ENCODE data around the gene RASGEF1B. TPM values are rescaled to one million over a fixed set of nuclear protein-coding genes. Genes with fewer than 3 reads are reported as not detected.

RASGEF1B gene
- total and polyA plus RNA-seq, 2 donors (not counting 3 experiments of a cell fraction or from before 2014, with no cell fraction given) = not detected

DNA sequence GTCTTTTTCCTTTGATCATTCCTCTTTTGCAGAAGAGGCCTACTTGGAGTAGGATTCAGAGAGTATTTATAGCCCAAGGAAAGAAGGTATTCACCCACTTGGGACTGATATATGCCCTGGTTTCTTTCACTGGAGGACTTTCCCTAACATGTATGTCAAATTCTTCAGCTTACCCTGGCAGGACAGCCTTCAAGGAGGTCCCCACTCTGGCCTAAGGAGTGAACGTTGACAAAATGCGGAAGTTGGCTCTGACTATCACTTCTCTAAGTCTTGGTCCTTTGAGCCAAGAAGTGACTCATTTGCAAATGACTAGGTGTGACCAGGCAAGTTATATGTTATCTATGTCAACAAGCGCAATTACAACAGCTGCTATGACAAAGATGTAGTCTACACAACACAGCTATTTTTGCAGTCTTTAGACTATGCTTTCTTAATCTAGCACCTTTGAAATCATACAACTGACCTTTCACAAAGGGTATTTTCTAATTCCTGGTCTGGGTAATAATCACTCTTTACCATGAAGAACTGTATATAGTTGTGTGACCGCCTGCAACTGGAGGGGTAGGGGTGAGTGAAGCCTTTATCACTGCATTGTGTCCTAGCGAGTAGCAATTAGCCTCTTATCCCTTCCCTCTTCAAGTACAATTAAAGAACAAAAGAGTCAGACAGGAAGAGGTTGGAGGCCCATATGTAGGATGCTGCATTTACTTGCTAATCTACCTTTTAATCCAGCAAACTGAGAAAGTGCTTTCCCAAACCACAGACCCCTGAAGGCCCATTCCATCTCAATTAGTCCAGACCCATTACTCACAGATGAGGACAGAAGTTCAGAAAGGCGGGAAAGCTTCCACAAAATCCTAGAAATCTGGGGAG is 50.1 kb downstream of the RASGEF1B start:
- BruUV-seq (replicated peaks) = no TSS peak
- H3K36me3 ChIP-seq (ENCODE audit: control insufficient read depth in 2 of 2, extremely low read depth in 1 of 2, insufficient read depth in 2 of 2, low read length in 2 of 2) = no peaks in the 10 kb centered on the region
- no peak overlapping the region for H2AFZ ChIP-seq (ENCODE audit: low read depth, low read length)
- no peaks in the 10 kb centered on the region for H3K4me1 ChIP-seq (ENCODE audit: control insufficient read depth, extremely low read depth, insufficient read depth, low read length)
- intact Hi-C loops (cut with micrococcal nuclease) = no loop called here
- FAIRE-seq (no peak), DNase-seq (ENCODE audit: low read depth, low spot score) (no peak)
- H4K20me1 ChIP-seq (replicated peaks; ENCODE audit: control insufficient read depth, extremely low read depth, insufficient read depth, low read length) = no peaks in the 10 kb centered on the region
- H3K79me2 ChIP-seq (ENCODE audit: control insufficient read depth, insufficient read depth, low read length) = no peaks in the 10 kb centered on the region
- no peaks in the 10 kb centered on the region for H3K9me3 ChIP-seq (replicated peaks; ENCODE audit: control insufficient read depth, insufficient read depth, low read length)
- TF ChIP-seq JUN (IDR thresholded peaks at IDR 0.05; ENCODE audit: borderline replicate concordance, insufficient read depth, insufficient read length, low read depth) (no peak), GATA2 (IDR thresholded peaks at IDR 0.05; ENCODE audit: insufficient read depth, insufficient read length, low read depth, low read length) (no peak), EZH2 (IDR thresholded peaks at IDR 0.05; ENCODE audit: borderline replicate concordance, low read depth, low read length, severe bottlenecking) (no peak), POLR2A (IDR thresholded peaks at IDR 0.05; ENCODE audit: low read depth, low read length) (no peak), POLR2AphosphoS5 (IDR thresholded peaks at IDR 0.05; ENCODE audit: insufficient read depth, low read depth, low read length) (no peak), MYC (IDR thresholded peaks at IDR 0.05; ENCODE audit: low read depth, low read length) (no peak), FOS (IDR thresholded peaks at IDR 0.05; ENCODE audit: borderline replicate concordance, insufficient read depth, low read length) (no peak)
- TF ChIP-seq, protein P1, sequence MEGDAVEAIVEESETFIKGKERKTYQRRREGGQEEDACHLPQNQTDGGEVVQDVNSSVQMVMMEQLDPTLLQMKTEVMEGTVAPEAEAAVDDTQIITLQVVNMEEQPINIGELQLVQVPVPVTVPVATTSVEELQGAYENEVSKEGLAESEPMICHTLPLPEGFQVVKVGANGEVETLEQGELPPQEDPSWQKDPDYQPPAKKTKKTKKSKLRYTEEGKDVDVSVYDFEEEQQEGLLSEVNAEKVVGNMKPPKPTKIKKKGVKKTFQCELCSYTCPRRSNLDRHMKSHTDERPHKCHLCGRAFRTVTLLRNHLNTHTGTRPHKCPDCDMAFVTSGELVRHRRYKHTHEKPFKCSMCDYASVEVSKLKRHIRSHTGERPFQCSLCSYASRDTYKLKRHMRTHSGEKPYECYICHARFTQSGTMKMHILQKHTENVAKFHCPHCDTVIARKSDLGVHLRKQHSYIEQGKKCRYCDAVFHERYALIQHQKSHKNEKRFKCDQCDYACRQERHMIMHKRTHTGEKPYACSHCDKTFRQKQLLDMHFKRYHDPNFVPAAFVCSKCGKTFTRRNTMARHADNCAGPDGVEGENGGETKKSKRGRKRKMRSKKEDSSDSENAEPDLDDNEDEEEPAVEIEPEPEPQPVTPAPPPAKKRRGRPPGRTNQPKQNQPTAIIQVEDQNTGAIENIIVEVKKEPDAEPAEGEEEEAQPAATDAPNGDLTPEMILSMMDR (IDR thresholded peaks at IDR 0.05; ENCODE audit: extremely low read depth in 1 of 2, insufficient read depth in 1 of 2, low read depth in 1 of 2, low read length in 2 of 2) = no peak
- TF ChIP-seq, protein P2, sequence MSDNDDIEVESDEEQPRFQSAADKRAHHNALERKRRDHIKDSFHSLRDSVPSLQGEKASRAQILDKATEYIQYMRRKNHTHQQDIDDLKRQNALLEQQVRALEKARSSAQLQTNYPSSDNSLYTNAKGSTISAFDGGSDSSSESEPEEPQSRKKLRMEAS (IDR thresholded peaks at IDR 0.05; ENCODE audit: insufficient read depth, insufficient read length) = no peak
- H3K4me2 ChIP-seq (ENCODE audit: insufficient read depth, low read length) = no peak overlapping the region
- POLR2A ChIA-PET = no interaction called here
- H3K9ac ChIP-seq (replicated peaks; ENCODE audit: extremely low read depth, insufficient read depth, low read length) = no peak overlapping the region
- H3K9me1 ChIP-seq (replicated peaks; ENCODE audit: control insufficient read depth, extremely low read depth, insufficient read depth, low read length) = no peaks in the 10 kb centered on the region
- no peaks in the 10 kb centered on the region for H3K27me3 ChIP-seq (ENCODE audit: control insufficient read depth in 2 of 2, insufficient read depth in 2 of 2, low read length in 2 of 2)
- no peak overlapping the region for H3K4me3 ChIP-seq (replicated peaks in 1 of 3; ENCODE audit: insufficient read depth in 1 of 3, low read depth in 1 of 3, low read length in 3 of 3)
- dilution Hi-C loops (cut with MboI; ENCODE audit: extremely low pct_ligation_motif_present, low sequenced_read_pairs) = no loop called here
- no peak overlapping the region for H3K27ac ChIP-seq (ENCODE audit: insufficient read depth, low read depth, low read length)
- CTCF ChIA-PET = no interaction called here

Measured in endothelial cell of umbilical vein (primary cell).